Adrenal gland (tissue), 5 donors: ENCODE data around the gene CREM.

Source experiments
- POLR2A ChIP-seq, 2 donors: fragments of 450-650 bp; IDR thresholded peaks; one replicate each; pipeline ENCODE4 v1.6.1; 2017; ENCODE audit warnings: antibody characterized with exemption in 2 of 2, mild to moderate bottlenecking in 2 of 2, moderate library complexity in 1 of 2
- TF ChIP-seq, protein P1 (sequence below), 6 experiments: fragments of 450-650 bp in 4 of 6; fragments of 200-600 bp in 2 of 6; sonication (generic) in 1 of 6; IDR thresholded peaks; 1 replicate in 5 of 6; 2 replicates in 1 of 6; pipeline versions ENCODE4 v1.5.1 to v1.8.0; 2016 to 2021; ENCODE audit warnings: antibody characterized with exemption in 6 of 6, mild to moderate bottlenecking in 2 of 6, moderate library complexity in 1 of 6
- donor health status: DM: no; HTN: no; CAD: no.

DNA sequence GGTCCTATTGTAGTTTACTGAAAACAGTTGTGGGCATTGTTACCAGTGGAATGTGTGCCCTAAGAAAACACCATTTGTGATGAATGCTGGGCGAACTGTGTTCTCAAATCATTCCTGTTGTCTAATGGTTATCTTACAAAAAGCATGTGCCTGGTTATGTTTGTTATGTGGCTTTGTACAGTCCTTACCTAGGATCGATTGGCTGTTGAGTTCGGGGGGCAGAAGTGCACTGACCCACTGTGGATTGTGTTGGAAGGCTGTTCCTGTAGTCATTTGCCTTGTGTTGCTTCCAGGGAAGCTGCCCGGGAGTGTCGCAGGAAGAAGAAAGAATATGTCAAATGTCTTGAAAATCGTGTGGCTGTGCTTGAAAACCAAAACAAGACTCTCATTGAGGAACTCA, 84.3 kb downstream of the CREM start:
- TF ChIP-seq, protein P1, sequence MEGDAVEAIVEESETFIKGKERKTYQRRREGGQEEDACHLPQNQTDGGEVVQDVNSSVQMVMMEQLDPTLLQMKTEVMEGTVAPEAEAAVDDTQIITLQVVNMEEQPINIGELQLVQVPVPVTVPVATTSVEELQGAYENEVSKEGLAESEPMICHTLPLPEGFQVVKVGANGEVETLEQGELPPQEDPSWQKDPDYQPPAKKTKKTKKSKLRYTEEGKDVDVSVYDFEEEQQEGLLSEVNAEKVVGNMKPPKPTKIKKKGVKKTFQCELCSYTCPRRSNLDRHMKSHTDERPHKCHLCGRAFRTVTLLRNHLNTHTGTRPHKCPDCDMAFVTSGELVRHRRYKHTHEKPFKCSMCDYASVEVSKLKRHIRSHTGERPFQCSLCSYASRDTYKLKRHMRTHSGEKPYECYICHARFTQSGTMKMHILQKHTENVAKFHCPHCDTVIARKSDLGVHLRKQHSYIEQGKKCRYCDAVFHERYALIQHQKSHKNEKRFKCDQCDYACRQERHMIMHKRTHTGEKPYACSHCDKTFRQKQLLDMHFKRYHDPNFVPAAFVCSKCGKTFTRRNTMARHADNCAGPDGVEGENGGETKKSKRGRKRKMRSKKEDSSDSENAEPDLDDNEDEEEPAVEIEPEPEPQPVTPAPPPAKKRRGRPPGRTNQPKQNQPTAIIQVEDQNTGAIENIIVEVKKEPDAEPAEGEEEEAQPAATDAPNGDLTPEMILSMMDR (IDR thresholded peaks at IDR 0.05): no peak
- no peak for TF ChIP-seq POLR2A (IDR thresholded peaks at IDR 0.05)
